ENCODE measurements around the gene CASS4.
"Not testable (repeated sequence)": the region's sequence is repeated elsewhere in the genome, so short reads cannot be mapped to it uniquely, and the experiment has no call there.

CASS4 gene

DNA sequence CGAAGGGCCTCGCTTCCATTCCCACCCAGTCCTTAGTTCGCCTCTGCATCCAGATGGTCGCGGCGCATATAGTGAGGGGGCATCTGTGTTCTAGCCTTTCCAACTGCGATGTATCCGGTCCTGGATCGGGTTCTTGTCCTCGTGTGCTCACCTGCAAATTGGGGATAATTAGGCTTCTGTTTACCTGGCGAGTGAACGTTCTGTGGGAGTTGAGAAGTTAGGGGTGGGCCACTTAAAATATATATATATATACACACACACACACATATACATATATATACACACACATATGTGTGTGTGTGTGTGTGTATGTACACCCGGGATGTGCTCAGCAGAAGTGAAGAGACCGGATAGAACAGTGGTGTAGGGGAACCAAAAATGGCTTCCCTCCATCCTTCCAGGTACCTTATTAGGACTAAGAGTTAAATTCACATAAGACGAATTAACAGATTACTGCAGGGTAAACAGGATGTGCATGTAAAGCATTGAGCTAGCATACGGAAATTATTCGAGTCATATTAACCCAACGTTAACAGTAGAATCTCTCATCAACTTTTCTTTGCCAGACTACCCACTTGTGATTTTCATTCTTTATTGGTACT lies 19.1 kb upstream of the CASS4 start:
- no peak for DNase-seq (ENCODE audit: low read depth)

DNA sequence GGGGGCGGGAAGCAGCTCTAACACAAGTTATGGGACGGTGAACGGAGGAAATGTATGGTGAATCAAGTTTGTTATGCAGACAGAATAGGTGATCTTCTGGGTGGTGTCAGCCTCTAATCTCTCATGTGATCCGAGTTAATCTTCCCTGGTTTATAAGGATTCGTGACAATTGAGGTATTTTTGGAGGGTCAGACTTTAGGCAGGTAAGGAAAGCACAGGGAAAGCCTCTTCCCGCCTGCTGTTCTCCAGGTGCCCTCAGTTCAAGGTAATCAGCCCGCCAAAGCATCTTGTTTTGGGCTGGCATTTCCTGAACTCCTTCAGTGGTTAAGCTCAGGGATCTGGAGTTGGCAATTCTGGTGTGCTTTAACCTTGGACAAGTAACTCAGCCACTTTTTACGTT lies 18.4 kb upstream of the CASS4 start:
- no peak for DNase-seq (ENCODE audit: low read depth)

DNA sequence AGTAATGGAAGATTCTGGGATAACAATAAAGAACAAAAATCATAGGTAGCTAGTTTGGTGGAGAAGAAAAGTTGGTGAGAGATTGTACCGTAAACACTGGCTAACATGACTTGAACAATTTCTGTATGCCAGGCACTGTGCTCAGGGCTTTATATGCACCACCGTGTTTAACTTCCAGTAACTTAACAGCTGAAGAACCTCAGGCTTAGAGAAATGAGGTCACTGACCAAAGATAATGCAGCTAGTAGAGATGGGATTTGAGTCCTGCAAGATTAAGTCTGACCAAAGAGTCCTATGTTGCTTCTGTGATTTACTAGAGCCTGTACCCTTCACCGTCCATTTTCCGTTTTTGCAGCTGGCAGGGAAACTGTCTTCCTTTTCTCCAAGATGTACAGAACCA lies 16.9 kb upstream of the CASS4 start:
- DNase-seq (ENCODE audit: low read depth) = no peak

DNA sequence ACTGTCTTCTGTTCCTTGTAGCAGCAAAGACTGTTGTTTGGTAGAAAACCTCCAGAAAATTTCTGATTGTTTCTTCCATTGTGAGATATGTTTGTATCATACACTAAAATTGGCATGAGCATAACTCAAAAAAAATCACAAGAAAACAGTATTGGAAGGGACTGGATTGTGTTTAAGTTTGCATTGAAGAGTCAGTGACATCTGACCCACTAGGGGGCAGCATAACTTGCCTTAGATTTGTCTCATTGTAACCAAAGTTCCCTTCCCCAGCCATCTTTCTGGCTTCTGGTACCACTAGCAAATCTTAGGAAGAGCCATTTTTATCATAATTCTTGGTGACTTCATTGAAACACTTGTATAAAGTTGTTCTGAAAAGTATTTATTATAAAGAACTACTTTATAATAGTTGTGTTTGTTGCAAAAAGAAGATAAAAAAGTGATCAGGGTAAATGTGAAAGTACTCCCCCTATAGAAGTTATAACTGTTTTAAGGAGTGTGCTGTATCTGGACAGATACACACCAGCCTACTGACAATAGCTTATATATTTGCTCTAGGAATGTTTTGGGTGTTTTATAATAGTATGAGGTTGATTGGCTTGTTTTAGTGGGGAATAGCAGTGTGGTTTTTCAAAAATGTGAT lies 11.9 kb upstream of the CASS4 start:
- DNase-seq (ENCODE audit: low read depth) = peak; percentile 46

GRCh38 chr20:56403465-56403864 lies 8.6 kb upstream of the CASS4 start:
- DNase-seq (ENCODE audit: low read depth) = no peak

GRCh38 chr20:56405356-56405755 lies 6.7 kb upstream of the CASS4 start:
- not testable (repeated sequence) for DNase-seq (ENCODE audit: low read depth)

- no peak for DNase-seq (ENCODE audit: low read depth)
Observed at GRCh38 chr20:56406910-56407309, 5.2 kb upstream of the CASS4 start.

GRCh38 chr20:56409521-56409920 lies 2.5 kb upstream of the CASS4 start:
- DNase-seq (ENCODE audit: low read depth) = no peak

GRCh38 chr20:56409956-56410355 lies 2.1 kb upstream of the CASS4 start:
- no peak for DNase-seq (ENCODE audit: low read depth)

GRCh38 chr20:56411287-56411686 lies 773 bp upstream of the CASS4 start:
- DNase-seq (ENCODE audit: low read depth) = not testable (repeated sequence)

- DNase-seq (ENCODE audit: low read depth) = no peak
Observed at GRCh38 chr20:56412473-56412790, 372 bp downstream of the CASS4 start.

DNA sequence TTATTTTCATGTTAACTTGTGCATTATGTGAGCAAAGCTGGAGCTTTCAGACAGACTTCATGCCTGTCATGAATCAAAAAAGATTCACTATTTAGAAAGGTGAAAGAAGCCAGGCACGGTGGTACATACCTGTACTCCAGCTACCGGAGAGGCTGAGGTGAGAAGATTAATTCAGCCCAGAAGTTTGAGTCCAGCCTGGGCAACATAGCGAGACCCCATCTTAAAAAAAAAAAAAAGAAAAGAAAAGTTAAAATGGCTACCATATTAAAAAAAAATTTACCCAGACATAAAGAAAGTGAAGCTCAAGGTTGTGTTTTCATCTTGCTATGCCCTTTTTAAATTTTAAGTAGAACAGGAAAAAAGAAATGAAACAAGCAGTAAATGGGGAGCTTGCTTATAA lies 889 bp downstream of the CASS4 start:
- no peak for DNase-seq (ENCODE audit: low read depth)

DNA sequence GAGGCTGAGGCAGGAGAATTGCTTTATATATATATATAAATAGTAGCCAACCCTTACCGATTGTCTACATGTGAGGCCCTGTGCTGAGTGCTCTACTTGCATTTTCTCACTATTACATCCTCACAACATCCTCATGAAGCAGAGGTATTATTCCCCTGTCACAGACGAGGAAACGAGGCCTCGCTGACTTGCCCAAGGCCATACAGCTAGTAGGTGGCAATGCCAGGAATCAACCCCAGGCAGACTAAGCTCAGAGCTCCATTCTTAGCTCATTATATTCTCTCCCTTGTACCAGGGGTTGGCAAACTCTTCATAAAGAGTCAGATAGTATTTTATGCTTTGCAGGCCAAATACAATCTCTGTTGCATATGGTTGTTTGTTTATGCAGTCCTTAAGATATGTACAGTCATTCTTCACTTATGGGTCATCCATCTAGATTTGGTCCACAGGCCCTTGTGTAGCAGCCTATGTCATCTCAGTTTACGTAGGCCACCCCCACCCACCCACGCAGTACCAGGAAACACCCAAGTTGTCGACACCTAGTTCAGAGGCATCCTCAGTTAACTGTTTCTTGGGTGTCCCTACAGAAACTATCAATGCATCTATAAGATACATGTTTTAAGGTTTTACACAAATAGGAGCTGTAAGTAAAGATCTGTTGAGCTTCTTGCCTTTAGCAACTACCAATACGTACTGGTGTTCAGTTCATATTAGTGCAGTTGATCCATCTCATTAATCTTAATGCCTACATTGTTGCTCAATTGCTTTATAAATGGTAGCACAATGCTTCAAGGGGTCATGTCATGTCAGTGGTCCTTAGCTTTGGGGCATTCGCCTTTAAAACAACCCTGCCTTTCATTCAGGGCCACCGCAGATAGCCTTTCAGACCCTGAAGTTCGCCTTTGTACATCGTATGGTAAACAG lies 3.0 kb downstream of the CASS4 start:
- peak; percentile 90 for DNase-seq (ENCODE audit: low read depth)

GRCh38 chr20:56417402-56417801 lies 5.3 kb downstream of the CASS4 start:
- no peak for DNase-seq (ENCODE audit: low read depth)

GRCh38 chr20:56417911-56418310 lies 5.9 kb downstream of the CASS4 start:
- no peak for DNase-seq (ENCODE audit: low read depth)

DNA sequence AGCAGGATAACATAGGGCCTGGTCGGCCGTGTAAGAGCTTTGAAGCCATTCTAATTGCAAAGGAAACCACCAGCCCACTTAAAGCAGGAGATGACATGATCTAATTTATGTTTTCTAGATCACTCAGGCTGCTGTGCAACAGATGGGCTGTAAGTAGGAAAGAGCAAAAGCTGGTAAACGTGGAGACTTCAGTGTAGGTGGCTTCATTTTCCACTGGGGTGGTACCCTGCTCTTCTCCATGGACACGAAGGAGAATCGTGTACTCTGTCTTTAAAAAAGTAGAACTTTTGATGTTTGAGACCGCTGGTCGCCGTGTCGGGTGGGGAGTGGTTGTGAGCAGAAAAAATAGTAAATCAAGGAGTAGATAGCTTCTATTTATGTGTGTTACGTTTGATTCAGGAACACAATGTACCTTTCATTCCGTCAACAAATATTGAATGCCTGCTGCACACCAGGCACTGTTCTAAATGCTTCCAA lies 6.4 kb downstream of the CASS4 start:
- no peak for DNase-seq (ENCODE audit: low read depth)

- DNase-seq (ENCODE audit: low read depth) = no peak
Observed at GRCh38 chr20:56420028-56420427, 8.0 kb downstream of the CASS4 start.

- DNase-seq (ENCODE audit: low read depth) = no peak
Observed at GRCh38 chr20:56420940-56421688, 9.1 kb downstream of the CASS4 start.

DNA sequence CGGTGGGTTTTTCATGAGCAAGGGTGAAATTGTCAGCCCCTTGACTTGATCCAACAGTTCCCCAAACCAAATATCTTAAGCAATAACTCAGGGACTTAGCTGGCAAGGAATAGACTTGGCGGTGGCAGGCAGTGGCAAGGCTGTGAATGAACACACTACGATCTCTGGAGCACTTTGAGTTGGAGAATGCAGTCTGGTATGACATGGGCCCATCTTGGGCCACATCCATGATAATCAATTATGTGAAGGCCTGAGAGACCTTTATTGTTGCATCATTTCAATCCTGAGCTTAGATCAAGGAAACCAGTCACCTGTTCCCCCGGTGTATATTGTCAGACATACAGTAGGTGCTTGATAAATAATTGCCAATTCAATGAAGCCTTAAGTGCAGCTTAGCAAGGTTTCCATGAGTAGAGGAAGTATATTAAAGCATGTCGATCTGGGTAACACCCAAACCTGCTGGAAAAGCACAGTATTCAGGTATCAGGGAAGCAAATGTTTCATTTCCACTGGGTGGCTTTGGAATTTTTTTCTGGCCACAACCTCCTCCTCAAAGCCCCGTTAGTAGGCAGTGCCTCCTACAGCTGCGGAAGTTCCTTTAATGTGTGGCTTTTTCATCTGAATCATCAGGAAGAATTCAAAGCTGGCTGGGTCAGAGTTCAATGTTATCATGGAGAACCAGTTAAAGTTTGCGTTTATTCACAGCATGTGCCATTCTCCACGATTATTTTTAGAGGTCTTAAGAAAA lies 10.2 kb downstream of the CASS4 start:
- no peak for DNase-seq (ENCODE audit: low read depth)

DNA sequence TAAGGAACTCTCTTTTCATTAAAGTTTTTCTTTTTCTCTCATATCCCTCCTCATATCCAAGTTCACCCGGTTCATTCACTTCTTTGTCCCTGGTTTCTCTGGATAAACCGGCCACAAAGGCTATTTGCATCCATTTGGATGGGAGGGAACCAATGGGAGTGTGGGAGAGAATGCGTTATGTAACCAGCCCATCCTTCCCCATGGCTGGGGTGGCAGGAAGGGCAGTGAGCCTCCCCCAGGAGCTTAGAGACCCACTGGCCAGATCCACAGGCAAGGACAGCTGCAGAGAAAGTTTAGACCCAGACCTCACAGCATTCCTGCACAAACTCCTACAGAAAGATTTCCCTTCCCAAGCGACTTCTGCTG lies 10.7 kb downstream of the CASS4 start:
- DNase-seq (ENCODE audit: low read depth) = no peak

DNA sequence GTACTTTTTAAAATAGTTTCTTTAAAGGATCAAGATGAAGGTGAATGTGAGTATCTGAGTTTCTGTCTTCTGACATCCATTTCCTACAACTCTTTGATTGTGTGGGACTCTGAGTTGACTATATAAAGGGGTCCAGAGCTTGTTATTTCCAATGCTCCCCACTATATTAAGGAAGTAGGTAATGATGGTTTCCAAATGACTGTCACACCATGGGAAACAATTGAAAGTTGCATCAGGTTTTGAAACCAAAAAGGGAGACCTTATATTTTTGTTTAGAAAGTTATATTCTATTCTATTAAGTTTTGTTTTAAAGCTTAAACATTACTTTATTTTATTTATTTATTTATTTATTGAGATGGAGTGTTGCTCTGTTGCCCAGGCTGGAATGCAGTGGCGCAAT lies 11.2 kb downstream of the CASS4 start:
- no peak for DNase-seq (ENCODE audit: low read depth)

- DNase-seq (ENCODE audit: low read depth) = no peak
Observed at GRCh38 chr20:56423886-56424285, 11.8 kb downstream of the CASS4 start.
